Activated CD8-positive, alpha-beta T cell treated with anti-CD3 and anti-CD28 coated beads for 36 hours (primary cell): Measurements from ENCODE around the gene OR5V1. TPM values are rescaled to one million over a fixed set of nuclear protein-coding genes. Genes with fewer than 3 reads are reported as not detected.

ENCODE experiments used
- total RNA-seq, 2 experiments: library from RNA; stranded (reverse); gene quantifications; one replicate each; pipeline ENCODE4 v1.2.3, GENCODE V29; 2021

Gene OR5V1
- total RNA-seq, 2 experiments from 2014 or later, result not detected

Other genes with a start within 250 kb of the OR5V1 start
- not detected for gene OR2J2, start 198.0 kb downstream of the OR5V1 start, total RNA-seq
- not detected for gene OR14J1, start 67.2 kb downstream of the OR5V1 start, total RNA-seq
- gene OR12D3, start 6.4 kb upstream of the OR5V1 start, total RNA-seq, result not detected
- not detected for gene OR12D2, start 26.8 kb upstream of the OR5V1 start, total RNA-seq
- gene OR12D1, start 46.1 kb upstream of the OR5V1 start, total RNA-seq, result not detected
- not detected for gene OR10C1, start 70.4 kb upstream of the OR5V1 start, total RNA-seq
- not detected for gene OR11A1, start 88.2 kb upstream of the OR5V1 start, total RNA-seq
- not detected for gene OR2H1, start 88.3 kb upstream of the OR5V1 start, total RNA-seq
- not detected for gene MAS1L, start 119.1 kb upstream of the OR5V1 start, total RNA-seq
- gene UBD, start 190.9 kb upstream of the OR5V1 start, total RNA-seq, result under 1 TPM; 0.50 to 0.67 TPM
- not detected for gene OR2H2, start 216.3 kb upstream of the OR5V1 start, total RNA-seq